Endothelial cell (in vitro differentiated cells): ENCODE data around the gene PTPRE. TPM values are rescaled to one million over a fixed set of nuclear protein-coding genes. Genes with fewer than 3 reads are reported as not detected.

Source experiments
- DNase-seq: peaks from one replicate; pipeline ENCODE4 v3.0.0; 2021; ENCODE audit warnings: low spot score
- H3K27ac Mint-ChIP-seq: one replicate; pipeline ENCODE4 v1.8.0; 2021; ENCODE audit warnings: mixed read lengths, inconsistent platforms; ENCODE audit not compliant: unreplicated experiment
- H3K27me3 Mint-ChIP-seq: one replicate; pipeline ENCODE4 v1.8.0; 2021; ENCODE audit warnings: mild to moderate bottlenecking, moderate library complexity, mixed read lengths, inconsistent platforms; ENCODE audit not compliant: unreplicated experiment
- H3K36me3 Mint-ChIP-seq: one replicate; pipeline ENCODE4 v1.8.0; 2021; ENCODE audit warnings: mild to moderate bottlenecking, low read depth, mixed read lengths, inconsistent platforms; ENCODE audit not compliant: unreplicated experiment
- H3K4me1 Mint-ChIP-seq: one replicate; pipeline ENCODE4 v1.8.0; 2021; ENCODE audit warnings: mild to moderate bottlenecking, mixed read lengths, inconsistent platforms; ENCODE audit not compliant: unreplicated experiment
- H3K4me3 Mint-ChIP-seq: one replicate; pipeline ENCODE4 v1.8.0; 2021; ENCODE audit warnings: mild to moderate bottlenecking, mixed read lengths, inconsistent platforms; ENCODE audit not compliant: unreplicated experiment
- H3K9me3 Mint-ChIP-seq: one replicate; pipeline ENCODE4 v1.8.0; 2021; ENCODE audit warnings: mixed read lengths, inconsistent platforms; ENCODE audit not compliant: unreplicated experiment
- CTCF ChIP-seq: fragments of 200-600 bp; sonication (generic); IDR thresholded peaks from one replicate; pipeline ENCODE4 v1.5.0; 2021; ENCODE audit warnings: antibody characterized with exemption; ENCODE audit not compliant: unreplicated experiment
- total RNA-seq: library from RNA; stranded (reverse); fragmentation: NEBNext Ultra II Directional; extraction: Animal tissue kit (Norgen Biotek cat#: 25700); gene quantifications from one replicate; pipeline ENCODE4 v1.2.1, GENCODE V29; 2021; ENCODE audit not compliant: unreplicated experiment

Gene PTPRE
- total RNA-seq, 1 donor from 2014 or later, result 117 TPM

- Mint-ChIP-seq H3K4me3 (no peak overlapping the region), H3K27ac (no peak overlapping the region), H3K36me3 (no peaks in the 10 kb centered on the region), H3K27me3 (peaks cover 1% of the 10 kb centered on the region), H3K9me3 (no peaks in the 10 kb centered on the region), H3K4me1 (peaks cover 10% of the 10 kb centered on the region)
- DNase-seq, result no peak
- no peak for TF ChIP-seq CTCF
These were observed 216.0 kb downstream of the PTPRE start for GRCh38 chr10:128122931-128123330.

- no peaks in the 10 kb centered on the region for H3K36me3 Mint-ChIP-seq
- no peak for DNase-seq
- peaks cover 10% of the 10 kb centered on the region for H3K4me1 Mint-ChIP-seq
- no peaks in the 10 kb centered on the region for H3K9me3 Mint-ChIP-seq
- peaks cover 1% of the 10 kb centered on the region for H3K27me3 Mint-ChIP-seq
- TF ChIP-seq CTCF, result no peak
- H3K4me3 Mint-ChIP-seq, result peak overlapping the region; percentile 13
- H3K27ac Mint-ChIP-seq, result no peak overlapping the region
These were observed 216.9 kb downstream of the PTPRE start for GRCh38 chr10:128123846-128124245.

- no peak for DNase-seq
- peaks cover 10% of the 10 kb centered on the region for H3K4me1 Mint-ChIP-seq
- H3K27me3 Mint-ChIP-seq, result peaks cover 1% of the 10 kb centered on the region
- H3K4me3 Mint-ChIP-seq, result peak overlapping the region; percentile 91
- H3K9me3 Mint-ChIP-seq, result no peaks in the 10 kb centered on the region
- no peak overlapping the region for H3K27ac Mint-ChIP-seq
- no peak for TF ChIP-seq CTCF
- no peaks in the 10 kb centered on the region for H3K36me3 Mint-ChIP-seq
These were observed 218.0 kb downstream of the PTPRE start for GRCh38 chr10:128124813-128125403.

- no peaks in the 10 kb centered on the region for H3K36me3 Mint-ChIP-seq
- TF ChIP-seq CTCF, result no peak
- H3K27me3 Mint-ChIP-seq, result peaks cover 1% of the 10 kb centered on the region
- H3K9me3 Mint-ChIP-seq, result no peaks in the 10 kb centered on the region
- no peak overlapping the region for H3K27ac Mint-ChIP-seq
- peak overlapping the region; percentile 91 for H3K4me3 Mint-ChIP-seq
- H3K4me1 Mint-ChIP-seq, result peaks cover 10% of the 10 kb centered on the region
- no peak for DNase-seq
These were observed 218.6 kb downstream of the PTPRE start for GRCh38 chr10:128125416-128125943.

GRCh38 chr10:128125944-128126764 lies 219.3 kb downstream of the PTPRE start, which contains the start of gene MKI67:
Gene MKI67, minus strand, starts transcription at chr10:128126423. Its CDS starts 756 bp downstream, at chr10:128125667.
- H3K4me1 Mint-ChIP-seq, result peaks cover 10% of the 10 kb centered on the region
- no peak for TF ChIP-seq CTCF
- no peaks in the 10 kb centered on the region for H3K9me3 Mint-ChIP-seq
- H3K4me3 Mint-ChIP-seq, result peak within 1 kb of the TSS; percentile 91
- peak; percentile 86 for DNase-seq
- H3K27me3 Mint-ChIP-seq, result peaks cover 1% of the 10 kb centered on the region
- H3K36me3 Mint-ChIP-seq, result no peaks in the 10 kb centered on the region
- peak within 1 kb of the TSS; percentile 5 for H3K27ac Mint-ChIP-seq
